DMS53 treated with DMSO at 0.1 percent for 48 hours (cell line): ENCODE measurements around the gene CDK18.
"Not testable (repeated sequence)": the region's sequence is repeated elsewhere in the genome, so short reads cannot be mapped to it uniquely, and the experiment has no call there.

Source experiments
- DNase-seq: peaks from one replicate; lab custom pipeline; 2025; ENCODE audit not compliant: unreplicated experiment; lab: John Stamatoyannopoulos, UW

The CDK18 gene

DNA sequence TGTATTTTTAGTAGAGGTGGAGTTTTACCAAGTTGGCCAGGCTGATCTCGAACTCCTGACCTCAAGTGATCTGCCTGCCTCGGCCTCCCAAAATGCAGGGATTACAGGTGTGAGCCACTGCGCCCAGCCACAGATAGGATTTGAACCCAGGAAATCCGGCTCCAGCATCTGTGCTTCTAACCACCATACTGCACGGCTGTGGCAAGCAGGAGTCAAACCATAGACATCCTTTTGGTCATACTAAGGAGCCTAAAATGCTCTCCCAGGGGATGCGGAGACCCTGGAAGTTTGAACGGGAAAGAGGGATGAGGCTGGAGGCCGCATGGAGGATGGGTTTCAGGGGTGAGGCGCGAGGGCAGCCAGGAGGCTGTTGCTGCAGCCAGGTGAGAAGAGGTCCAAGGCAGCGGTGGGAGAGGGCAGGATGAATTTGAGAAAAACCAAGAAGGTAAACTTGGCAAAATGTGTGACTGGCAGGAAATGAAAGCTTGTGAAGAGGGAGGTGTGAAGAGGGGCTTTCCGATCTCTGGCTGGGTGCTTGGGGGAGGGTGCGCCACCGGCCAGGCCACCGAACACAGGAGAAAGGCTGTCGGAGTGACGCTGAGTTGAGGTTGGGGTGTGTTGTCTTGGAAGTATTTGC is 24.0 kb upstream of the CDK18 start:
- DNase-seq: no peak

DNA sequence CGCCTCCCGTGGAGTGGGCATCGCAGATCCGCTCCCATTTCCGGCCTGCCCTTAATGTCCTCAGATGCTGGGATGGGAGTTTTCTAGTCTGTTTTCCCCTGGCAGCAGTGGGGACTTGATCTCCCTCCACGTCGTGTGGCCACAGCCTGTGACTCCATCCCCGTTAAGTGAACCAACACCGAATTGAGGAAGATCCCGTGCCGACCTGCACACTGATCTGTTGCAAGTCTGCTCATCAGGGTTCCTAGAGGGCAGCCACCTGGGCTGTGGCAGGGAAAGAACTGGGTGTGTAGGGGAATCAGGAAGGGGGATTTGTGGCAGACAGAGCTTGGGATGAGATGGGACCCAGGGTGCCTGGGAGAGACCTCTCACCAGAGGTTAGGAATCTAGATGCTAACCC is 23.3 kb upstream of the CDK18 start:
- DNase-seq: no peak

DNA sequence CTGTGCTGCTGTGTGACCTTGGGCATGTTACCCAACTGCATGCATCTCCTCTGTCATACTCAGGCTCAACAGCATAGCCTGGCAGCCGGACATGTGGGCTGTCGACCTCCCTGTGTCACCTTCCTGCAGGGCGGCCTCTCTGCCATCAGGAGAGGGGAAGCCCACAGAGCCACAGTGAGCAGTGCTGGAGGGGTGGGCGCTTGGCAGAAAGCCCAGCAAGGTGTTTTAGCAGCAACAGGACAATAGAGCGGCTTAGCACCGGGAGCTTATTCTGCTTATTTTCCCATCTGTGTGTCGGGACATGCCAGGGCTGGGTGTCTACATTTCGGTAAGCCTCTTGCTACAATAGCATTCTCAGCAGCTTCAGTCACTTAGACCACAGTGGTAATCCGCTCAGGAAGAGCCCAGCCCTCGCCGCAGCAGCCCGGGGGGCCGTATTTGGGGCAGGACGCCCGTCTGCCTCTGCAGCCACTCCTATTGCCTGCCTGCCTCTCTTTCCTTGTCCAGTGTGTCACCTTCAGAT is 22.8 kb upstream of the CDK18 start:
- no peak for DNase-seq

DNA sequence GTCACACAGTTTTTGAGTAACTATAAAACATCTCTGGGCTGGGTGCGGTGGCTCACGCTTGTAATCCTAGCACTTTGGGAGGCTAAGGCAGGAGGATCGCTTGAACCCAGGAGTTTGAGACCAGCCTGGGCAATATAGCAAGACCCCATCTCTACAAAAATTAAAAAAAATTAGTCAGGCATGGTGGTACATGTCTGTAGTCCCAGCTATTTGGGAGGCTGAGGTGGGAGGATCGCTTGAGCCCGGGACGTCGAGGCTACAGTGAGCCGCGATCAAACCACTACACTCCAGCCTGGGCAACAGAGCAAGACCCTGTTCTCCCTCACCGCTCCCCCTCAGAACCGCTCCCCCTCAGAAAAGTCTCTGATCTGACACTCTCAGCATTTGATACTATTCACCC is 21.9 kb upstream of the CDK18 start:
- DNase-seq: not testable (repeated sequence)

DNA sequence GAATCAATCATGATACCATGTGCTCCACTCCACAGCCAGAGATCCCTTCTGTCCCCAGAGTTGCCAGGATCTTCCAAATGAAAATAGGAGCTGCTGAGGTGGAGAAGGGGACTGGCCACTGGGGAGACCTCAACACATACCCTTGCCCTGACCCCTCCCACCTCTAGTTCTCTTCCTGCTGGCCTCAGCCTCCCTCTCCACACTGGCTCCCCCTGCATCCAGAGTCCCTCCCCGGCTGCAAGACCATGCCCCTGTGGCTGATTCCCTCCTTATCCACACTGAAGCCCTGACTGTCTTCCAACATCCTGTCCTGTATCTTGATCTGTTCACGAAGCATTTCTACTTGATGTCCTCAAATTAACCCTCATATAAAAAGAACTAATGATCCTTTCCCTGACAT is 21.1 kb upstream of the CDK18 start:
- DNase-seq: no peak

DNA sequence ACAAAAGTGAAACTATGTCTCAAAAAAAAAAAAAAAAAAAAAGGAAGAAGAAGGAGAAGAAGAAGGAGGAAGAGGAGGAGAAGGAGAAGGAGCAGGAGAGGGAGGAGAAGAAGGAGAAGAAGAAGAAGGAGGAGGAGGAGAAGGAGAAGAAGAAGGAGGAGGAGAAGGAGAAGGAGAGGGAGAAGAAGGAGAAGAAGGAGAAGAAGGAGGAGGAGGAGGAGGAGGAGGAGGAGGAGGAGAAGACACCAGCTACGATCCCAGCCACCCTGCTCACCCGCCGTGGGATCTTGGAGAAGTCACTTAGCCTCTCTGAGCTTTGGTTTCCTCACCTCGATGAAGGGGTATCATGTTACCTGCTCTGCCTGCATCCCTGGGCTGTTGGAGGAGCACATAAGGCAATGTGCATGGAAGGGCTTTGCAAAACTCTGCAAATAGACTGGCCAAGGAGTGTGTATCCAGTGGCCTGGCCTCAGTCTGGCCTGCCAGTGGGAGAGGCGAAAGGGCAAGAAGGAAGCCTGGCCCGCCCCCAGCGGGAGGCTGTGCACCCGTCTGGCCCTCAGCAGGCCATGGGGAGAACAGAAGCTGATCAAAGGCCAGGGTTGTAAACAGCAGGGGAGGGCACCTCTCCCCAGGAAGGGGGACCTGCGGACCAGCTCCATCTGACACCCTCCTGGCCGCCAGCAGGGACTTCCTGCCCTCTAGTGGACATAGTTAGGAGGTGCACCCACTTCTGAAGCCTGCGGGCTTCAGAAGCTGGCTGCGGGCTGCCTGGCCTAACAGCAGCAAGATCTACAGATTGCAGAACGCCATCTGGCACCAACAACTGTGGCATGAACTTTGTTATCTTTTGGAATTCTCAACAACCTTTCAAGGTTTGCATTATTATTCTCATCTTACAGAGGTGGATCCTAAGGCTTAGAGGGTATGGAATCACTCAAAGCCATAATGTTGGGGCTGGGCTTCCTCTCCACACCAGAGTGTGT is 19.2 kb upstream of the CDK18 start:
- peak; percentile 97 for DNase-seq

DNA sequence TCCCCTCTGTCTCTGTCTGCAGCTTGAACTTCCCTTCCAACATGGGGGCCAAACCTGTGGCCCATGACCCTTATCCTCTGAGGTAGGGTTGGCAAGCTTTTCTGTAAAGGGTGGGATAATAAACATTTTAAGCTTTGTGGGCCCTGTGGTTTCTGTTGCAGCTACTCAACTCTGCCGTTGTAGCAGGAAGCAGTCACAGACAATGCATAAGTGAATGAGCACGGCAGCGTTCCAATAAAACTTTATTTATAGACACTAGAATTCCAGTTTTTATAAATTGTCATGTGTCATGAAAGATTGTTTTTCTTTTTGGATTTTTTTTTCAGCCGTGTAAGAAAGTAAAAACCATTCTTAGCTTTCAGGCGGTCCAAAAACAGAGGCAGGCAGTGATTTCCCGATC is 18.2 kb upstream of the CDK18 start:
- no peak for DNase-seq

DNA sequence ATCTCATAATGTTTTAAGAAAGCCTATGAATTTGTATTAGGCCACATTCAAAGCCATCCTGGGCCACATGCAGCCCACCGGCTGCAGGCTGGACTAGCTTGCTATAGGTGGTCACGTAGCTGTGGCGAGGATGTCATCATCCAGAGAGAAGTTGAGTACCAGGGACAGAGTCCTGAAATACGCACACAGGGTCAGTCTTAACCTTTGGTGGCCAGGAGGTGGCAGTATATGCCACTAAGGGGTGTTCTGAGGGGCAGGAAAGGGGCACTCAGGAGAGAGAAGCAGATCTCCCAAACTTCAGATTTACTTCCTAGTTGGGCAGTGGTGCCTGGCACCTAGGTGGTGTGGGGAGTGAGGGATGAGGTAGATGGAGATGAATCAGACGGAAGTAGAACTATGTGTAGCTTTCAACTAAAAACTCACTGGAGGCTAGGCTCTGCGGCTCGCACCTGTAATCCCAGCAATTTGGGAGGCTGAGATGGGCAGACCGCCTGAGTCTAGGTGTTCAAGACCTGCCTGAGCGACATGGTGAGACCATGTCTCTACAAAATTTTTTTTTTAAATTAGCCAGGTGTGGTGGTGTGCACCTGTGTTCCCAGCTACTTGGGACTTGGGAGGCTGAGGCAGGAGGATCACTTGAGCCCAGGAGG is 16.3 kb upstream of the CDK18 start:
- peak; percentile 80 for DNase-seq

DNA sequence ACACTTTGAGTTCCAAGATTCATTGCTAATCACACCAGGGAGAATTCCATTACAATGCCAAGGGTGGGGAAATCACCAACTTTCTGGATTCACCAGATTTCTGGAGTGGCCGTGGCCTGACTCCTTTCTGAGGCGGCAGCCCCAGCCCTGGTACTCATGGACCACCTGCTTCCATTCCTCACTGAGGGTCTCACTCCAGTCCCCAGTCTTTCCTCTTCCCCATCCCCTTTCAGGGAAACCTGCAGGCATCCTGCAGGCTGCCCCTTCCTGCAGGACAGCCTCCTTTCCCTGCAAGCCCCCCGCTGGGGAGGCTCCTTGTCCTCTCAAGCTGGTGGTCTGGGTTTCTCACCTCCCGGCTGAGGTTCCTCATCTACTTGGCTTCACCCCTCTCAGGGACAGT is 12.7 kb upstream of the CDK18 start:
- no peak for DNase-seq

DNA sequence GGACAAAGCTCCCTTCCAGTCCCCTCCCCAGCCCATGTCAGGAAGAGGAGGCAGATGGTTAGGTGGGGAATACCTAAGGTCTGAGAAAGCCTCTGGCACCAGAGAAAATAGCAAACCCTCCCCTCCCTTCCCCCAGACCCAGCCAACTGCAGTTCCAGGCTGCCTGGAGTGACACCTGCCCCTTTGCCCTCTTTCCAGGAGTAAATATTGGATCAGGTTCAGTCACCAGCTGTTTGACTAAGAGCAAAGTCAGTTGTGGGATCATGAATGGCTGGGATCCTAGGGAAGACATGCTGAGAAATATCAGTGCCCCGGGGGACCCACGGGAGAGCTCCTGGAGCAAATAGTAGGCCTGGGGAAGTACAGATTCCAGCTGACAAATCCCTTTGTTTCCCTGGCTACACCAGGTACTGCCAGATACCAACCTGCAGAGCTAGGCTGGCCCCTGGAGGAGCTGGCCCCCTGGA is 12.2 kb upstream of the CDK18 start:
- DNase-seq: no peak

DNA sequence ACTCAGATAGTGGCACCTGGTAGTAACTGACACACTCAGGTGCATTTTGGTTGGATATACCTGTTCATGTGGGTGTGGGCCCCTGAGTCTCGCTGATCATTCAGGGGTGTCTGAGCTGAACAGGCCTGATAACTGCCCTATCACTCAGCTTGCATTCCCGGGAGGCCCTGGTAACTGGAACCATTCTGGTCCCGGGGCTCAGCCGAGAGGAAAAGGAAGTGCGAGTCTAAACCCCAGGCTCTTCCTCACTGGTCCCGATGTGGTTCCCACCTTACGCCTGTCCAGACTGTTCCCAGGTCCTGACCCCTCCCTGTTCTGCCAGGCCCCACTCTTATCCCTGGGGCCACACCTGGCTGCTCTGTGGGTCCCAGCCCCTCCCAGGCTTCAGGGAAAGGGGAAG is 11.7 kb upstream of the CDK18 start:
- no peak for DNase-seq

DNA sequence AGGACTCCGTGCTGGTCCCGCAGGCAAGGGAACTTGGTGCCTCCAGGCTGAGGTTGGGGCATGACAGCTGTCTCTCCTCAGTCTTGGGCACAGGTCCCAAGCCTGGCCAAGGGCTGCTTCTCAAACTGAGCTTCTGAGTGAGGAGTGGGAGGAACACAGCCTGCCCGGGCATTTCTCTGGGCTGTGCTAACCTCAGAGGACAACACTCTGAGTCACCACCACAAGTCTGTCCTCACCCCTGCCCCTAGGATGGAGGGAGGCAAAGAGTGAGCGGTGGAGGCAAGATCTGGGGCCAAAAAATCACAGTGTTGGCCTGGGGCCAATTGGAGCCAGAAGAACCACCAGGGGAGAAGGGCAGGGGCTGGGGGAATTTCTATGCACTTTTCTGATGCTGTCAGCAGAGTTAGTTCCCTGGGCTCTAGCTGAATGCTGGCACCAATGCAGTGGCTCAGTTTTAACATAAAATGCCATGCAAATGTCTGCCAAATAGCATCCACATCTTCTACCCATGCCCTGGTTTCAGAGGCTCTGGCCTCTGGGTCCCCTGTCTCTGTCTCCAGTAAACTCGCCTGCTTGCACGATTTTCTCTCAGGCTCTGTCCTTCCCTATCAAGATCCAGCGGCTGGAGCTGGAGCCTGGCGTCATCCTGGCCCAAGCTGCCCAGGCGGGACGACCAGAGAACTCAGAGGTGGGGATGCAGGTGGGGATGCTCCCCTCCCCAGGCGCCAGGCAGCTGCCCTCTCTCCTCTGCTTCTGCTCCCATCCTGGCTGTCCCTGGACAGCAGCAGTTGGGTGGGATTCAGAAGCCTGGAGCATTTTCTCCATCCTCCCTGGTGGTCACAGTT is 11.0 kb upstream of the CDK18 start:
- DNase-seq: no peak

DNA sequence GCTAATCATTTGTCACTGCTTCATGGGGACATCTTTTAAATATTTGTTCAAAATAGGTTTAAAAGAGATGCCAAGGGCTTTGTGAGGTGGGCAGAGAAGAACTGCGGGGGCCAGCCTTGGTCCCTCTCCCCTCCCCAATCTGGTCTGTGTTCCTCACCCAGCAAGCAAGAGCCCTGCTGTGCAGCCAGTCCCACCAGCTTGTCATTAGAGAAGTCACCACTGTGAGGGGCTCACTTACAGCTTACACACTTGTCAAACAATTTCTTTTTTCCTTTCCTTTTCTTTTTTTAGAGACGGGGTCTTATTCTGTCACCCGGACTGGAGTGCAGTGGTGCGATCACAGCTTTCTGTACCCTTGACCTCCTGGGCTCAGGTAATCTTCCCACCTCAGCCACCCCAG is 10.4 kb upstream of the CDK18 start:
- no peak for DNase-seq

DNA sequence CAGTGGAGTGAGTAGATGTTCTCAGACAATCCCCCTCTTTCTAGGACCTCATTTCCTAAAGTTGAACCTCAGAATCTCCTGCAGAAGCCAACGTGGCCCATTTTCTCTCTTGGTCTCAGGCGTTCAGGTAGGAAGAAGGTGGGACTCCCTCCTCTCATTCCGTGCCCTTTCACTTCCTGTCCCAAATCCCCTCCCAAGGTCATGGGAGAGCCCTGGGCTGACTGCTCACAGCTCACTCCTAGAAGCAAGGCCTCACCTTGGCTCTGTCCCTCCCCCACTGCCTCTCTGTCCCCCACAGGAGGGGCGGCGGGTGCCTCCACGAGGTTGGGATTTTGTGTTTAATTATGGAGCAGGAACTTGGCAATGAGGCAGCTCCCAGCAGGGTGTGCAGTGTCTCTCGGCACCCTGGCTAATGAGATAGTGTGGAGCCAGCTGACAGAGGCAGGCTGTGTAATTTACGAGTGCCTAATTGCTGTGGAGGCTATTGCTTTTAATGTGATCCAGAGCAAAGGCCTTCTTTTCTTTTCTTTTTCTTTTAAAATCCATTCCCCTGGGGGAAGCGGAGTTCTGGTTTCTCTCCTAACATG is 9.1 kb upstream of the CDK18 start:
- no peak for DNase-seq

DNA sequence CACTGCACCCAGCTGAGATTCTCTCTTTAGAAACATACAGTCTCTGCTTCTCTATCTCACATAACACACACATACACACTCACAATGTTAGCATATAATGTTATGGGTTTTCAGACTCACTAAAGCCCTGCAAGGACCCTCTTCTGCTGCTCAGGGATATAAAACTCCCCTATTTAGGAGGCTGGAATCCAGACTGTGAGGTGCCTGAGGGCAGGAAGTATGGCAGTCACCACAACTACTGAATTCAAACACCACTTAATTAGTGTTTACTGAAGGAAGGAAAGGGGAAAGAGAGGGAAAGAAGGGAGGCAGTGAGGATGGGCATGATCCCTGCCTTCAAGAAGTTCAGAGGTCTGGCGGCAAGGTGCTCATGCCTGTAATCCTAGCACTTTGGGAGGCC is 7.8 kb upstream of the CDK18 start:
- no peak for DNase-seq

DNA sequence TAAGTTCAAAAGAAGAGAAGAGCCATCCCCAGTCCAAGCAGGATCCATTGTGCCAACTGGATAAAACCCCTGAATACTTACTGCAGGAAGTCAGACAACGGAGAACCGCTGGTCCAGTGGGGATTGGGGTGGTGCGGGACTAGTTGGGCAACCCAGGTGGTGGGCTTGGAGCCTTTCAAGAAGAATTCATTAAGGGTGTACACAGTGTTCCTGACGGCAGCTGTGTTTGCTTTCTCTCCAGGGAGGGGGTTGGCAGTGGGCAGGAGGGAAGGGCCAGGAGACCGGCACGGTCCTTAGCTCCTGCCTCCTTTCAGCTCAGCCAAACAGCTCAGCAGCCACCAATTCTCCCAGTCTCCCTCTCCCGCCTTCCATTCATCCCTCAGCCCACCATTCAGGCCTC is 7.1 kb upstream of the CDK18 start:
- peak; percentile 26 for DNase-seq

DNA sequence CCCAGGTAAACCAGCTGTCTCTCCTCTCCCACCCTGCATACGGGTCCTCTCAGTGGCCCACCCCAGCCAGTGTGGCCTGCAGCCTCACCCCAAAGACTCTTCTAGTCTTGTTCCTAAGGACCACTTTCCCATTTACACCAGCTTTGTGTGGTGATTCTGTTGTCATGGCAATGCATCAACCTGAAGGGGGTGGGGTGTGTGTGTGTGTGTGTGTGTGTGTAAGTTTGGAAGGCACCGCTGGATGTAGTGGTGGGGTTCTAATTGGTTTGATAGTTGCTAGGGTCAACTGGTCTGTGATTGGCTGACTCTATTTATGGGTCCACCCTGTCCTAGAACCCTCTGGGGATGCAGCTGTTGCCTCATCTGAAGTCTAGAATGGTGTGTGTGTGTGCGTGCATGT is 4.7 kb upstream of the CDK18 start:
- no peak for DNase-seq

DNA sequence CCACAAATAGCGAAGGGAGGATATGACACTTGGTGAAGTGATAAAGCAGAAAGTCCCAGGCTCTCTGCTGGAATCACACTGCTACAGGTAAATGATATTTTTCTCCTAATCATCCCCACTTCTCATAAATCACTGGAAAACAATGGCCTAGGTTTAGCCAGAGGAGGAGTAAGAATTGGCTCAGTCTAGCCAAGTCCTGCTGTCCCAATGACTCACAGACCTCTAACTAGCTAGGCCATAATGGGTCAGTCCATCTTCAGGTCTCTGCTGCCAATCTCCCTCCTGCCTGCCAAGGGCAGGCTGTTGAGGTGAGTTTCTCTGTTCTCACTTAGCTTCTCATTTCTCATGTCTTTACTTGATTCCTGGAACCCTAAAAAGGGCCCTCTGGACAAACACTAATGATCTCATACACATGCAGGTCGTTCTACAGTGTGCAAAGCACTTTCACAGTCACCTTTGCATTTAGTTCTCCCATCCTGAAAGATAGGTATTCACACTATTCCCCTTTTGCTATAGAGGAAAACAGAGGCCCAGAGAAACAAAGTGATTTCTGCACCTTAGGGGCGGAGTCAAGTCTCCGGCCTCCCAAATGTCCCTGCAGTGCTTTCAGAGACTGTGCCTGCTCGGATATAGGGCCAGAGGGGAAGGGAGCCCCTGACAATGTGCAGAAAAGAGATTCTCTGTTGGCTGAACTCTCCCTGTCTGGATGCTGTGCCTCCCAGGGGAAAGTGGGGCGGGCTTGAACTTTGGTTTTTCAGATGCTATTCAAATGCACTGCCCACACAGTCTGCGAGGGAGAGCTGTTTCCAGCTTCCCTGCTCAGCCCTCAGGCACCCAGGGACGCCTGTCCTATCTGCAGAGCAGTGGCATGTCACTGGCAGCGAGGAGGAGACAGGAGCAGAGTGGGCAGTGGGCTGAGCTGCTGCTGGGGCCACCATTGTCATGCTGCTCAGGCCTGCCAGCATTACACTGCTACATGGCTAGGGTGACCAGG is 3.9 kb upstream of the CDK18 start:
- DNase-seq: no peak
